GM10266 (cell line): ENCODE measurements around the gene PRR30.

ENCODE experiments used
- DNase-seq: peaks from one replicate; pipeline ENCODE4 v3.0.0; 2012; ENCODE audit errors: extremely low spot score
- TF ChIP-seq, protein P1 (sequence below): IDR thresholded peaks from 2 replicates; pipeline ENCODE4 v1.5.1; 2012; ENCODE audit warnings: mild to moderate bottlenecking, low read depth; ENCODE audit not compliant: control insufficient read depth, insufficient read depth; ENCODE audit errors: missing control alignments

The PRR30 gene

DNA sequence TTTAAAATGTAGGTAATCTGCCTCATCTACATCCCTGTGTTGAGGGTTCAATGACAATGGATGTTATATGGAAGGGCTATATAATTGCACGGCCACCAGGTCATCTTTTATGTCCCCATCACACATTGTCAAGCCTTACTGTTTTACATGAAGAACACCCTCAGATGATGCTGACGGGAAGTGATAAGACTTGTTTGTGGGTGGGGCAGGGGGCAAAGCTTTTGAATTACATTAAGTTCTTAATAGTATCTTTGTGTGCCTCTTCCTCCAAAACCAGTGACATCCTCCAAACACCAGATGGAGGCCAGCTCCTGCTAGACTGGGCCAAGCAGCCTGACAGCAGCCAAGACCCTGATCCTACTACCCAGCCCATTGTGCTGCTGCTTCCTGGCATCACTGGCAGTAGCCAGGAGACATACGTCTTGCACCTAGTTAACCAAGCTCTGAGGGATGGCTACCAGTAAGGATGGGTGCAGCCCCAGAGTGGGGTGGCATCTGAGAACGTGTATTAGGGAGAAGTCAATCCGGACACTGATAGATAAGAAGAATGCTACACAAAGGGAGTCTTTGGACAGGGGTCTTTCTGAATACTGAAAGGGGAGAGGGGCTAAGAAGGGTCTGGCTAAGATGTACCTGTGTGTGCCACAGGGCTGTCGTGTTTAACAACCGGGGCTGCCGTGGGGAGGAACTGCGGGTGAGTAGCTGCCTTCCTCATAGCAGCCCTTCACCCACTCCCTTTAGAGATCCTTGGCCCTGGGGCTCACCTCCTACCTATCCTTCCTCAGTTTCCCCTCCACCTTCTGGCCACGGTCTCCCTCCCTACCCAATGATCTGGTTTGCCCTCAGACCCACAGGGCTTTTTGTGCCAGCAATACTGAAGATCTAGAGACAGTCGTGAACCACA is 10.3 kb downstream of the PRR30 start:
- no peak for DNase-seq
- TF ChIP-seq, protein P1, sequence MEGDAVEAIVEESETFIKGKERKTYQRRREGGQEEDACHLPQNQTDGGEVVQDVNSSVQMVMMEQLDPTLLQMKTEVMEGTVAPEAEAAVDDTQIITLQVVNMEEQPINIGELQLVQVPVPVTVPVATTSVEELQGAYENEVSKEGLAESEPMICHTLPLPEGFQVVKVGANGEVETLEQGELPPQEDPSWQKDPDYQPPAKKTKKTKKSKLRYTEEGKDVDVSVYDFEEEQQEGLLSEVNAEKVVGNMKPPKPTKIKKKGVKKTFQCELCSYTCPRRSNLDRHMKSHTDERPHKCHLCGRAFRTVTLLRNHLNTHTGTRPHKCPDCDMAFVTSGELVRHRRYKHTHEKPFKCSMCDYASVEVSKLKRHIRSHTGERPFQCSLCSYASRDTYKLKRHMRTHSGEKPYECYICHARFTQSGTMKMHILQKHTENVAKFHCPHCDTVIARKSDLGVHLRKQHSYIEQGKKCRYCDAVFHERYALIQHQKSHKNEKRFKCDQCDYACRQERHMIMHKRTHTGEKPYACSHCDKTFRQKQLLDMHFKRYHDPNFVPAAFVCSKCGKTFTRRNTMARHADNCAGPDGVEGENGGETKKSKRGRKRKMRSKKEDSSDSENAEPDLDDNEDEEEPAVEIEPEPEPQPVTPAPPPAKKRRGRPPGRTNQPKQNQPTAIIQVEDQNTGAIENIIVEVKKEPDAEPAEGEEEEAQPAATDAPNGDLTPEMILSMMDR = no peak

DNA sequence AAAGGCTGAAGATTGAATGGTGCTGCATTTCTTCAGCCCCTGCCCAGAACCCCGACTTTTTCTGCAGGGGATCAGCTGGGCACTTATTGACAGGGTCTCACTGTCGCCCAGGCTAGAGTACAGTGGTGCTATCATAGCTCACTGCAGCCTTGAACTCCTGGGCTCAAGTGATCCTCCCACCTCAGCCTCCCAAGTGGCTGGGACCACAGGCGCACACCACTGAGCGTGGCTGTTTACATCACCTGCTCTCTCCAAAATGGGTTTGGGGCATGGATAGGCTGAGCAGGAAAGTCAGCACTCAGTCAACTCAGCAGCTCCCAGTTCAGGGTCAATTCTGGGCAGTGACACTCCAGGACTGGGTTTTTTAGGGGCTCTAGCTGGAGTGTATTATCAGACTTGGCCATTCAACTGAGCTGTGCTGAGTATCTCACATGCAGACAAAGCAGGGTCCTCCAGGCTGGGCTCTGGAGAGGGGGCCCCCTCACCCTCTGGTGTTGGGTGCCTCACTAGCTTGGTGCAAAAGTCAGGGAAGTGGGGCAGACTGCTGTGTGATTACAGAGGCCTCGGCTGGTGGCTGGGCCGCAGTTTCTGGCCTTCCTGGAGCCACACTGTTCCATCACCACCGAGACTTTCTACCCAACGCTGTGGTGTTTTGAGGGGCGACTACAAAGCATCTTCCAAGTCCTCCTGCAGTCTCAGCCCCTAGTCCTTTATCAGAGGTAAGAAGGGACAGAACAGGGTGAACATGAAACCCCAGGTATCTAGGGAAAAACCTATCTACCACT is 11.1 kb downstream of the PRR30 start:
- TF ChIP-seq, protein P1 = no peak
- no peak for DNase-seq

DNA sequence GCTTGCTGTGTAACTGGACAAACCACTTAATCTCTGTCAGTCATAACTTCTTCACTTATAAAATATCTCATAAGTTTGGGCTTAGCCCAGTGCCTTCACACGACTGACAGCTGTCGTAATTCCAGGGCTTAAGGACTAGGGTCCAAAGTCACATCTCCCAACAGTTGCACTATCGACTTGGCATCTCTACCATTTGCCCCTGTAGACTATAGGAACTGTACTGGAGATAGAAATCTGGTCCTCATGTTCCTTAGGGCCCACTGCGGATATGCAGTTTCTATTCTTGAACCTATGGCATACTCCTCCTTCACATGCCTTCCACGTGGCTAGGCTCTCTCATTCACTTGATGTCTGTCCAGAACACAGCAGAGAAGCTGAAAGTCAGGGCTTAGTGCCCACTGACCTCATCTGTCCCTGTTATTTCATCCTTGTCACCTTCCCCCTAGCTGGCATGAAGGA is 12.9 kb downstream of the PRR30 start:
- TF ChIP-seq, protein P1 = no peak

DNA sequence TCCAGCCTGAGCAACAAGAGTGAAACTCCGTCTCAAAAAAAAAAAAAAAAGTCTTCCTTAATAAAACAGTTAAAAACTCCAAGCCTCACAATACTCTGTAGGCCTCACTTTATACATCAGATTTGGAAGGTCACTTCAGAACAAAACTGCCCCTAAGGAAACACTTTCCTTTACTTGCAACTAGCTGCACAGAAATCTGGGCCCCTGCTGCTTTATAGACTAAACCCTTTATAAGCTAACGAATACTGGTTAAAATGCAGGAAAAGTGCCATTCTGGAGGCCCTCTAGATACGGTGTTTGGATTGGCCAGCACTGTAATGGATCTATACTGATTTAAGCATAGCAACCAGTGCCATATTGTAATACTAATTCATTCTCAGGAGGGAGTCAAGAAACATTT is 14.1 kb downstream of the PRR30 start:
- no peak for DNase-seq
- TF ChIP-seq, protein P1 = no peak

More for the DNA sequence above, 12.9 kb downstream of the PRR30 start:
- DNase-seq = no peak

DNA sequence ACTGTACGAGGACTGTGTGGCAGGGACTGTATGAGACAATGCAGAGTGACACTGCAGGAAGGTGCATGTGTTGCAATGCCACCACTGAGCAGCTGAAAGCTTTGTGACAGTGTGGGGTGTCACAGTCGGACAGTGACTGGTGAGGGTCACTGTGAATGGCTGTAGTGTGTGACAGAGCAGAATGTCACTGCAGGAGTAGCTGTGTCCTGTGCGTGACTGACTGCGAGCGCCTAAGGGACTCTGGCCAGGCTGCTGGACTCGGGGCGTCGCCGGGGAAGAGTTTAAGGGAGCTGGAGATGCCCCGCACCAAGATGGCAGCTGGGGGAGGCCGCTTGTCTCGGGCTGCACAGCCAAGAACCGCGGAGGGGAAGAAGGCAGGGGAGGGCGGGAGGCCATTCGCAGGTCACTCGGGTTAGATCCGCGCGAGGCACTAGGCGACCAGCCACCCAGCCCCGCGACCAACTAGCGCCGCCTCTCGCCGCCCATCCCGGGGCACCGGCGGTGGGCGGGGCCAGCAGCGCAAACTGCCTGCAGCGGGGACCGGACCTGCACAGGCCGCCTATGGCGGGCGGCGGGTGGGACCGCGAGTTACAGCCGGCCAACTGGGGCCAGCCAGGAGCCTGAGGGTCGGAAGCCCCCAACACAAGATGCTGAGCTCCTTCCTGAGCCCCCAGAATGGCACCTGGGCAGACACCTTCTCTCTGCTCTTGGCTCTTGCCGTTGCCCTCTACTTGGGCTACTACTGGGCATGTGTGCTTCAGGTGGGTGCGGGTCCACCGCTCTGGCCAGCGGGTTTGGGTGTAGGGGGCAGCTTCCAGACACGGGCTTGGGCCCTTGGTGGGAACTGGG is 15.7 kb downstream of the PRR30 start, which contains the start of gene ABHD1:
Gene ABHD1, plus strand, starts transcription at position 514 of the 849 bp plus-strand sequence. Its CDS starts 134 bp downstream, at position 648.
- TF ChIP-seq, protein P1 = peak; percentile 7
- peak; percentile 76 for DNase-seq

DNA sequence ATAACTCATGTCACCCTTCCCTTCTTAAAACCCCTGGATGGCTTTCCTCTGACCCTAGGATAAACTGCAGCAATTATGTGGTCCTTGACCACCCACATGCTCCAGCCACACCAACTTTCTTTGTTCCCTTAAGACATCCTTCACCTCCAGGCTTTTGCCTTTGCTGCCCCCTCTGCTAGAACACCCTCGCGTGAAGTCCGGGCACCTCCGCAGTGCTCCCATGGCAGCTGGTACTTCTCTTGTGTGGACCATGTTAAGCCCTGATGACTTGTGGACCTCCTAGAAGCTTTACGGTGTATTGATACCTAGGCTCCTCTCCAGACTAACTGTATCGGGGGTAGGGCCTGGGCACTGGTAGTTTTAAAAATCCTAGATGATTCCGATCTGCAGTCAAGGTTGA is 16.4 kb downstream of the PRR30 start:
- DNase-seq = no peak
- TF ChIP-seq, protein P1 = no peak
